HepG2 (cell line): ENCODE data around the gene SPIRE1. TPM values are rescaled to one million over a fixed set of nuclear protein-coding genes. Genes with fewer than 3 reads are reported as not detected.

Source experiments
- ARID4A ChIP-seq: sonication (generic); formaldehyde crosslinking; IDR thresholded peaks from 2 replicates; pipeline ENCODE4 v1.5.0; 2020; ENCODE audit warnings: mild to moderate bottlenecking, missing genetic modification reagents, borderline replicate concordance
- ARID5B ChIP-seq: IDR thresholded peaks from 2 replicates; pipeline ENCODE4 v1.4.0; 2020; ENCODE audit warnings: mild to moderate bottlenecking, missing genetic modification reagents
- E2F1 ChIP-seq: sonication (generic); formaldehyde crosslinking; IDR thresholded peaks from 2 replicates; pipeline ENCODE4 v1.5.0; 2020; ENCODE audit warnings: missing genetic modification reagents
- GLI4 ChIP-seq: sonication (generic); formaldehyde crosslinking; IDR thresholded peaks from 2 replicates; pipeline ENCODE4 v1.5.1; 2020; ENCODE audit warnings: missing genetic modification reagents, mild to moderate bottlenecking, moderate library complexity, borderline replicate concordance
- GPN1 ChIP-seq: sonication (generic); formaldehyde crosslinking; IDR thresholded peaks from 2 replicates; pipeline ENCODE4 v1.5.1; 2020; ENCODE audit warnings: missing genetic modification reagents, borderline replicate concordance
- KDM3A ChIP-seq: IDR thresholded peaks from 2 replicates; pipeline ENCODE4 v1.6.1; 2018; ENCODE audit warnings: low read depth, missing compliant biosample characterization
- PHF20 ChIP-seq: sonication (generic); formaldehyde crosslinking; IDR thresholded peaks from 2 replicates; pipeline ENCODE4 v1.5.0; 2020; ENCODE audit warnings: mild to moderate bottlenecking, missing genetic modification reagents
- TARDBP ChIP-seq: sonication (generic); formaldehyde crosslinking; IDR thresholded peaks from 2 replicates; pipeline ENCODE4 v1.8.0; 2022; ENCODE audit warnings: mild to moderate bottlenecking, missing genetic modification reagents
- ZNF276 ChIP-seq: sonication (generic); formaldehyde crosslinking; IDR thresholded peaks from 2 replicates; pipeline ENCODE4 v1.4.0; 2020; ENCODE audit warnings: mild to moderate bottlenecking, low read depth, missing genetic modification reagents
- ZNF281 ChIP-seq: sonication (generic); formaldehyde crosslinking; IDR thresholded peaks from 2 replicates; pipeline ENCODE4 v1.4.0; 2020; ENCODE audit warnings: missing genetic modification reagents, borderline replicate concordance
- ZNF335 ChIP-seq: sonication (generic); formaldehyde crosslinking; IDR thresholded peaks from 2 replicates; pipeline ENCODE4 v1.4.0; 2020; ENCODE audit warnings: missing genetic modification reagents
- ZNF629 ChIP-seq: sonication (generic); formaldehyde crosslinking; conservative IDR thresholded peaks from 2 replicates; pipeline ENCODE4 v1.5.0; 2020; ENCODE audit warnings: missing genetic modification reagents
- ZNF782 ChIP-seq: sonication (generic); formaldehyde crosslinking; IDR thresholded peaks from 2 replicates; pipeline ENCODE4 v1.4.0; 2020; ENCODE audit warnings: missing genetic modification reagents, mild to moderate bottlenecking, borderline replicate concordance
- polyA plus RNA-seq, 8 experiments: library from polyadenylated mRNA; depleted of rRNA in 3 of 8; stranded (reverse) in 7 of 8; unstranded in 1 of 8; fragments of >200 nt; fragmentation: Illumina TruSeq in 4 of 8; extraction: Trizol in 4 of 8; gene quantifications; 2 replicates each; pipeline versions ENCODE4 v1.2.1 to v1.2.3, GENCODE V29; 2011 to 2016; ENCODE audit warnings: low read depth in 4 of 8, missing spikeins in 1 of 8, mixed read lengths in 1 of 8; ENCODE audit not compliant: insufficient read depth in 1 of 8
- total RNA-seq, 5 experiments: library from RNA; depleted of rRNA; stranded (reverse); fragments of >200 nt; fragmentation: Illumina TruSeq; extraction: Trizol; gene quantifications; 2 replicates each; pipeline ENCODE4 v1.2.3, GENCODE V29; 2016; ENCODE audit warnings: low read depth in 1 of 5

Gene SPIRE1
- total and polyA plus RNA-seq, 2 of the 13 experiments (the other 11 are each of a cell fraction or from before 2014, with no cell fraction given): 9.9 to 21.3 TPM

- TF ChIP-seq ARID4A (CRISPR knock-in tag): peak; percentile 66; the same call in 1 of the 2 replicates
- TF ChIP-seq ZNF335 (CRISPR knock-in tag): no peak
- TF ChIP-seq ZNF782: no peak
- TF ChIP-seq E2F1 (CRISPR knock-in tag): no peak
- 0 out of 2 replicates have a peak, but pooled peaks have one; percentile 32 for TF ChIP-seq KDM3A
- TF ChIP-seq PHF20: peak; percentile 25; the same call in 1 of the 2 replicates
- TF ChIP-seq ZNF281 (CRISPR knock-in tag): no peak
- 0 out of 2 replicates have a peak, but pooled peaks have one; percentile 48 for TF ChIP-seq ZNF276
- no peak for TF ChIP-seq GPN1 (CRISPR knock-in tag)
- no peak for TF ChIP-seq ARID5B
- peak; percentile 60; the same call in 1 of the 2 replicates for TF ChIP-seq GLI4 (CRISPR knock-in tag)
- no peak for TF ChIP-seq ZNF629 (CRISPR knock-in tag)
- no peak for TF ChIP-seq TARDBP (CRISPR knock-in tag)
Measured at GRCh38 chr18:12656938-12657683, 796 bp downstream of the SPIRE1 start (continued).
